ENCODE results near the gene RASIP1.
"Not testable (repeated sequence)": the region's sequence is repeated elsewhere in the genome, so short reads cannot be mapped to it uniquely, and the experiment has no call there.

RASIP1 gene

DNA sequence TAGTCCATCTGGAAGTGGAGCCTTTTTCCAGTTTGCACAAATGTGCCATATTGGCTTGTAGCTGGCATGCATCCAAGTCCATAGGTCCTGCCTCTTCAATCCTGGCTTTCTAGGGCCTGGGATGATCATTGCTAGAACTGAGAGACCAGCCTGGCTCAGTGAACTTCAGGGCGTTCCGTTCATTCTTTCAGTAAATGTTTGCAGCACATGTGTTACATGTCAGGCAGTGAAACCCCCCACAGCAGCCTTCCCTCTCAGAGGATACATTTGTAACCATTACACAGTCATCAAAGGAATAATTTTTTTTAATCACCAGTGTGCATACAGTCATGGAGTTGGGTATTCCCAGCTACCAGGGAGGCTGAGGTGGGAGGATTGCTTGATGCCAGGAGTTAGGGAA, 35.0 kb downstream of the RASIP1 start:
- no peak for DNase-seq (ENCODE audit: low spot score)

GRCh38 chr19:48703316-48703715, 37.1 kb downstream of the RASIP1 start:
- DNase-seq (ENCODE audit: low spot score): no peak

GRCh38 chr19:48702701-48703100, 37.7 kb downstream of the RASIP1 start:
- DNase-seq (ENCODE audit: low spot score): no peak

DNA sequence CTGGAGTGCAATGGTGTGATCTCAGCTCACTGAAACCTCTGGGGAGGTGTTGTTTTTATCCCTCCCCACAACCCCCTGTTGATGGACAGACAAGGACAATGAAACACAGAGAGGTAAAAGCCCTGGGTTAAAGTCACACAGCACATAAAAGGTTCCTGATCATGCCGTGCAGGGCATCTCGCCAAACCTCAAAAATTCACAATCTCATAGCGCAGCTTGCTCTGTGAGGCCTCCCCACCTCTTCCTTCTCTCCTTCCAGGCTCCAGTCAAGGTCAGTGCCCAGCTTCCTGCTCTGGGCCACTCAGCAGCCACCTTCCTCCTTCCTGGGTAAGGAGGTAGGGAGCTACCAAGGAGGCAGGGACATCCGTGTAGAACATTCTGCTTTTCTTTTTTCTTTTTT, 42.4 kb downstream of the RASIP1 start:
- DNase-seq (ENCODE audit: low spot score): peak; percentile 54

DNA sequence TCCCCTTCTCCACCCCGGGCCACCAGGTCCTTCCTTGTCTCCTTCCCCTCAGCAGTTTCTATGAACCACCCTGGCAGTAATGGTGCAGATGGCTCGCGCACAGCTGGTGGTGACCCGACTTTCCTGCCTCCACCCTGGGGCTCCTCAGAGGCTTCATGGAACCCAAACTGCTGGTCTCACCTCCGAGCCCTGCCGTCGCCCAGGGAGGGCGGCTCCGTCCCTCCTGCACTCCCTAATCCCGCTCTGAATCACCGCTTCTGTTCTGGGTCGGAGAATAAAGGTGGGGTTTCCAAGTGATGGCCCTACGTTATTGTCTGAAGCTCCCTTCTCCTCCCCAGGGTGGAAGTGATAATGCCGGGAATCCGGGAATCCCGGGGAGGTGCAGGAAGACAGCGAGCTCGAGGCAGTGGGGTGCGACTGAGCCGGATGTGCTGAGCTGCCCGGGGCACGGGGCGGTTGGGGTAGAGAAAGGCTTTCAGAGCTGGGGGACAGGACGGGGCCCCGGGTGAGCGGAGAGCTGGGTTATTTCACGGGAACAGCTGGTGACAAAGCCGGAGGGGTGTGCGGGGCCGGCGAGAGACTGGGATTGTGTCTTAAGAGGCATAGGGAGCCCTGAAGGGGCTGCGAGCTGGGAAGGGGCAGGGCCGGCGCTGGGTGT, 43.9 kb downstream of the RASIP1 start:
- no peak for DNase-seq (ENCODE audit: low spot score)

DNA sequence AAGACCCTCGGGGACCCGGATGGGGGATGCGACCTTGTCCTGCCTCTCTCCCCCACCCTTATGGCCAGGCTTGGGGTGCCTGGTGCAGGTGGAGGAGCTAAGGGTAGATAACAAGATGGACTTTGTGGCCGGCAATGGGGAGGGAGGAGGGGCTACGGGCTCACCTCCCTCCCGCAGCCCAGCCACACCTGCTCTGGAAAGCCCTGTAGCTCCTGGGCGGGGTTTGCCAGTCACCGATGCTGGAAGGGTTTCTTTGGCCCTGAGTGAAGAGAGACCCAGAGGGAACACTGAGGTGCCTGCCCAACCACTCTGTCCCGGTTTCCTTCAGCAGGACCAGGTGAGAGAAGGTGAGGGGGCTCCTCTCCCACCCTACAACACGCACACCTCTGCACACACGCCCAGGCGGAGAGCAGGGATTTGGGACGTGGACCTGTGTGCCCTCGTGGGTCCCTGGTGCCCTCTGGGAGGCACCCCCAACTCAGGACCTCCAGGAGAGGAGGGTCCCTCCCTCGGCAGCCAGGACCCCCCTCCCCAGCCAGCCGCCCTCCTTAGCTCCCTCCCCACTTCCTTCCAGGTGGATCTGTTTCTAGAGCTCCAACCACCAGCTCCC, 44.6 kb downstream of the RASIP1 start, which contains the start of gene FUT2:
Gene FUT2, plus strand, starts transcription at position 229 of the 610 bp plus-strand sequence. CDS start 6,986 bp downstream, outside the sequence.
- no peak for DNase-seq (ENCODE audit: low spot score)

DNA sequence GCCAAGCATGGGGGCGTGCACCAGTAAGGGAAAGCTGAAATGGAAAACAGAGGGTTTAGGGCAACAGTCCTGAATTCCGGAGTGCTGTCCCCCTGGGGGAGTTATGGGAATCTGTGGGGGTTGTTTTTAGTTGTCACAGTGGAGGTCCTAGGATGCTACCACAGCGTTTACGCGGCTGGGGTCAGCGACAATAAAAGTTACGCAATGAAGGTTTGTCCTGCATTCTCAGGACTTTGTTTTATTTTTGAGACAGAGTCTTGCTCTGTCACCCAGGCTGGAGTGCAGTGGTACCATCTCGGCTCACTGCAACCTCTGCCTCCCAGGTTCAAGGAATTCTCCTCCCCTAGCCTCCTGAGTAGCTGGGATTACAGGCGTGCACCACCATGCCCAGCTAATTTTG, 46.8 kb downstream of the RASIP1 start:
- not testable (repeated sequence) for DNase-seq (ENCODE audit: low spot score)

- DNase-seq (ENCODE audit: low spot score): no peak
These were observed 51.0 kb downstream of the RASIP1 start for GRCh38 chr19:48689449-48689848.

- DNase-seq (ENCODE audit: low spot score): no peak
These were observed 52.6 kb downstream of the RASIP1 start for GRCh38 chr19:48687776-48688175.

DNA sequence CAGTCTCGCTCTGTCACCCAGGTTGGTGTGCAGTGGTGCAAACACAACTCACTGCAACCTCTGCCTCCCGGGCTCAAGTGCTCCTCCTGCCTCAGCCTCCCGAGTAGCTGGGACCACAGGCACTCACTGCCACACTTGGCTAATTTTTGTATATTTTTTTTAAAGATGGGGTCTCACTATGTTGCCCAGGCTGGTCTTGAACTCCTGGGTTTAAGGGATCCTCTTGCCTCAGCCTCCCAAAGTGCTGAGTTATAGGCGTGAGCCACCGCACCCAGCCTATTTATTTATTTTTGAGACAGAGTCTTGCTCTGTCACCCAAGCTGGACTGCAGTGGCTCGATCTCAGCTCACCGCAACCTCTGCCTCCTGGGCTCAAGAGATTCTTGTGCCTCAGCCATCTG, 53.8 kb downstream of the RASIP1 start:
- not testable (repeated sequence) for DNase-seq (ENCODE audit: low spot score)

DNA sequence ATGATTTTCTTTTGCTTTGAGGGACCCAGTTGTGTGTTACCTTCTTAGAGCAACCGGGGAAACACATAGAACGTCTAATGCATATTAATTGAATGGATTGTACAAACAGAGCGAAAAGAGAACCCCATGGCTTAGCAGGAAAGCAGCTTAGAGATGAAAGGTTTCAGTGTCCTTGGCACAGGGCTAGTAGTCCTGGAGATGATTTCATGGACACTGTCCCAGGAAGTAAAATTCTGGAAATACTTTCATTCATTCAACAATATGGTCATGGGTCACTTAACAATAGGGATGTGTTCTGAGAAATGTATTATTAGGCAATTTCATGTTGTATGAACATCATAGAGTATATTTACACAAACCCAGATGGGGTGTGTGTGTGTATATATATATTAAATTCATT, 54.3 kb downstream of the RASIP1 start:
- DNase-seq (ENCODE audit: low spot score): no peak

GRCh38 chr19:48685583-48685982, 54.8 kb downstream of the RASIP1 start:
- DNase-seq (ENCODE audit: low spot score): no peak

GRCh38 chr19:48683349-48683748, 57.1 kb downstream of the RASIP1 start:
- peak; percentile 26 for DNase-seq (ENCODE audit: low spot score)

- DNase-seq (ENCODE audit: low spot score): peak; percentile 63
These were observed 59.3 kb downstream of the RASIP1 start for GRCh38 chr19:48681127-48681470.

DNA sequence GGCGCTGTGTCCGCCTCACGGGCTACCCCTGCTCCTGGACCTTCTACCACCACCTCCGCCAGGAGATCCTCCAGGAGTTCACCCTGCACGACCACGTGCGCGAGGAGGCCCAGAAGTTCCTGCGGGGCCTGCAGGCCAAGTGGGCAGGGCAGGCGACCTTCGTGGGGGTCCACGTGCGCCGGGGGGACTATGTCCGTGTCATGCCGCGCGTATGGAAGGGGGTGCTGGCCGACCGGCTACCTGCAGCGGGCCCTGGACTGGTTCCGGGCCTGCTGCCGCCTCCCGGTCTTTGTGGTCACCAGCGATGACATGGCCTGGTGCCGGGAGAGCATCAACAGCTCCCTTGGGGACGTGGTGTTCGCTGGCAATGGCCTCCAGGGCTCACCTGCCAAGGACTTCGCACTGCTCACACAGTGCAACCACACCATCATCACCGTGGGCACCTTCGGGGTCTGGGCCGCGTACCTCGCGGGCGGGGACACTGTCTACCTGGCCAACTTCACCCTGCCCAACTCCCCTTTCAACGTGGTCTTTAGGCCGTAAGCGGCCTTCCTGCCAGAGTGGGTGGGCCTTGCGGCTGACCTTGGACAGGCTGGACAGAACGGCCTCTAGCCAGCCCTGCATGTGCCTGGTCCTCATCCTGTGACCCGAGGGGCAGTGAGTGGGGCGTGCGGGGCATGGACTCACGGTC, 59.8 kb downstream of the RASIP1 start:
- no peak for DNase-seq (ENCODE audit: low spot score)

DNA sequence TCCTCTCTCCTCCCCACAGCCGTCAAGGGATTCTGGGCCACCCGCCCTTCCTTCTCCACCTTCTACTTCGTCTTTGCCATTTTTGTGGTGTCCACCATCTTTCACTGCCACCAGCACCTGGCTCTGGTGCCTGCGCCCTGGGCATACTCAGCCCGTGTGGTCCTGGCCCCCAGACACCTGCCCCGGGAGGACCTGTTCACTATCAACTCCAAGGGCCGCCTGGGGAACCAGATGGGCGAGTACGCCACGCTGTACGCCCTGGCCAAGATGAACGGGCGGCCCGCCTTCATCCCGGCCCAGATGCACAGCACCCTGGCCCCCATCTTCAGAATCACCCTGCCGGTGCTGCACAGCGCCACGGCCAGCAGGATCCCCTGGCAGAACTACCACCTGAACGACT, 60.4 kb downstream of the RASIP1 start:
- DNase-seq (ENCODE audit: low spot score): not testable (repeated sequence)

- DNase-seq (ENCODE audit: low spot score): no peak
These were observed 62.2 kb downstream of the RASIP1 start for GRCh38 chr19:48678201-48678600.

GRCh38 chr19:48676887-48677286, 63.5 kb downstream of the RASIP1 start:
- DNase-seq (ENCODE audit: low spot score): no peak

GRCh38 chr19:48676487-48676886, 63.9 kb downstream of the RASIP1 start:
- DNase-seq (ENCODE audit: low spot score): no peak

GRCh38 chr19:48674921-48675824, 65.2 kb downstream of the RASIP1 start:
- peak; percentile 95 for DNase-seq (ENCODE audit: low spot score)

DNA sequence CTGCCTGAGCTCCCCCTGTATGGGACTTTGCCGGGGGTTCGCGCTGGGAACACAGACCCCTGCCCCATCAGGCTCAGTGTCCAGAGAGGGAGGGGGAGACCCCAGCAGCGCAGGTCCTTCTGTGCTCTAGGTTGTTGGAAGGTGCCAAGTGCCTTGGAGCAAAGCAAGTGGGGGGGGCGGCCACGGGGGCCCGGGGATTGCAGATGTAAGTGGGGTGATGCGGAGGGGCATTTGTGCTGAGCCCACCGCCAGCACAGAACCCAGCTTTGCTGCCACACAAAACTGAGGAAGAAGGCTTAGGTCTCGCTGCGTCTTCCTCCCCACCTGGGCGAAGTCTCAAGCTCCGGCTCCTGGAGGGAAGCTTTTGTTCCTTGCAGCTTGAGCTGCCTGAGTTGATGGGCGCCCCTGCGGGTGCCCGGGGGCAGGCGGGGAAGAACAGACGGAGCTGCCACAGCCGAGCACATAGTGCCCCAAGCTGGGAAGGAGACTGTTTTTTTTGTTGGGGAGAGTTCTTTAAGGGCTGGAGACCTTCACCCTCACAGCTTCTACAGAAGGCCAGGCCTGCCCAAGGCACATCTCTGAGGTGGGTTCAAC, 66.1 kb downstream of the RASIP1 start:
- no peak for DNase-seq (ENCODE audit: low spot score)

Measured in hepatic stellate cell (primary cell).